Small intestine (tissue), 7 donors: ENCODE data around the gene DNHD1. TPM values are rescaled to one million over a fixed set of nuclear protein-coding genes. Genes with fewer than 3 reads are reported as not detected.

ENCODE experiments used
- DNase-seq, 2 donors: peaks; one replicate each; pipeline versions ENCODE4 v3.0.0 to v3.0.0-alpha.2; 2013
- FAIRE-seq: peaks from 2 replicates; lab custom pipeline; 2012; peaks lifted over from hg19 to GRCh38; lab: Jason Lieb, UNC
- H3K27ac ChIP-seq, 3 donors: one replicate each; pipeline ENCODE4 v1.5.1; 2013; ENCODE audit warnings: low read length in 2 of 3, mild to moderate bottlenecking in 2 of 3, control low read depth in 1 of 3, inconsistent platforms in 1 of 3, low read depth in 1 of 3, moderate library complexity in 1 of 3
- H3K27me3 ChIP-seq, 3 donors: one replicate each; pipeline ENCODE4 v1.6.1; 2013; ENCODE audit warnings: low read length in 3 of 3, inconsistent platforms in 1 of 3; ENCODE audit not compliant: control insufficient read depth in 3 of 3, insufficient read depth in 3 of 3
- H3K36me3 ChIP-seq, 3 donors: one replicate each; pipeline ENCODE4 v1.6.1; 2013; ENCODE audit warnings: low read length in 3 of 3, inconsistent platforms in 1 of 3, low read depth in 1 of 3, mild to moderate bottlenecking in 1 of 3, moderate library complexity in 1 of 3; ENCODE audit not compliant: control insufficient read depth in 3 of 3, insufficient read depth in 2 of 3
- H3K4me1 ChIP-seq, 3 donors: one replicate each; pipeline ENCODE4 v1.6.1; 2013; ENCODE audit warnings: low read length in 2 of 3, inconsistent platforms in 1 of 3, low read depth in 1 of 3, mild to moderate bottlenecking in 1 of 3, moderate library complexity in 1 of 3; ENCODE audit not compliant: control insufficient read depth in 3 of 3, insufficient read depth in 2 of 3
- H3K4me3 ChIP-seq, 3 donors: one replicate each; pipeline ENCODE4 v1.5.1; 2013; ENCODE audit warnings: low read length in 3 of 3, control low read depth in 1 of 3, inconsistent platforms in 1 of 3, low read depth in 1 of 3, mild to moderate bottlenecking in 1 of 3, moderate library complexity in 1 of 3
- H3K9me3 ChIP-seq, 2 donors: one replicate each; pipeline ENCODE4 v1.6.1; 2013; ENCODE audit warnings: low read depth in 1 of 2, low read length in 1 of 2; ENCODE audit not compliant: control insufficient read depth in 2 of 2, insufficient read depth in 1 of 2
- WGBS, 3 donors: extraction: QIAGEN DNeasy Blood & Tissue Kit; methylation state at CpG; one replicate each; pipeline ENCODE4 v1.1.7; 2013; 5-methylcytosine and 5-hydroxymethylcytosine counted together
- polyA plus RNA-seq, 4 donors: library from polyadenylated mRNA; stranded (reverse) in 3 of 4; unstranded in 1 of 4; fragments of 200-250 nt in 3 of 4; fragments of 120-200 nt in 1 of 4; gene quantifications; one replicate each; pipeline versions ENCODE4 v1.2.1 to v1.2.3, GENCODE V29; 2013
- donor health status: healthy with polysubstance abuse.
- donor health status: control.
- donor health status: control.
- donor health status: Bipolar disorder and iron deficiency.
- donor health status: healthy.

DNHD1 gene
- polyA plus RNA-seq, 4 donors, result 4.0 to 10.5 (median 9.0) TPM

- FAIRE-seq, result no peak
- Histone ChIP-seq H3K27ac (no peak overlapping the region), H3K4me1 (no peaks in the 10 kb centered on the region), H3K9me3 (no peaks in the 10 kb centered on the region), H3K36me3 (peaks cover 0 to 15% (median 0%) of the 10 kb centered on the region in 3 donors), H3K27me3 (no peaks in the 10 kb centered on the region), H3K4me3 (no peak overlapping the region)
- no peak for DNase-seq
- WGBS, 3 donors, result 81 to 90% (median 85%) methylated on average over 10 of the region's 10 CpGs
Measured at GRCh38 chr11:6563667-6564066, 66.6 kb downstream of the DNHD1 start.

- no peaks in the 10 kb centered on the region for H3K9me3 ChIP-seq
- no peaks in the 10 kb centered on the region for H3K4me1 ChIP-seq
- DNase-seq (no peak), FAIRE-seq (no peak)
- 64 to 79% (median 77%) methylated on average over 2 of the region's 2 CpGs for WGBS, 3 donors
- H3K27ac ChIP-seq, result no peak overlapping the region
- no peak overlapping the region for H3K4me3 ChIP-seq
- H3K36me3 ChIP-seq, result peaks cover 0 to 17% (median 0%) of the 10 kb centered on the region in 3 donors
- H3K27me3 ChIP-seq, result no peaks in the 10 kb centered on the region
Measured at GRCh38 chr11:6565325-6565724, 68.2 kb downstream of the DNHD1 start.

GRCh38 chr11:6565988-6566703 lies 69.1 kb downstream of the DNHD1 start:
- Histone ChIP-seq H3K9me3 (no peaks in the 10 kb centered on the region), H3K4me1 (no peaks in the 10 kb centered on the region), H3K27me3 (peaks cover 0 to 6% (median 0%) of the 10 kb centered on the region in 3 donors), H3K27ac (no peak overlapping the region), H3K4me3 (no peak overlapping the region), H3K36me3 (peaks cover 0 to 22% (median 0%) of the 10 kb centered on the region in 3 donors)
- WGBS, 3 donors, result 86 to 96% (median 91%) methylated on average over 5 of the region's 5 CpGs
- DNase-seq (no peak), FAIRE-seq (no peak)

GRCh38 chr11:6566704-6567370 lies 69.8 kb downstream of the DNHD1 start:
- peaks cover 0 to 12% (median 0%) of the 10 kb centered on the region in 3 donors for H3K27me3 ChIP-seq
- H3K4me1 ChIP-seq, result no peaks in the 10 kb centered on the region
- DNase-seq (no peak), FAIRE-seq (no peak)
- WGBS, 3 donors, result 88 to 93% (median 89%) methylated on average over 13 of the region's 13 CpGs
- H3K4me3 ChIP-seq, result no peak overlapping the region
- no peak overlapping the region for H3K27ac ChIP-seq
- H3K36me3 ChIP-seq, result peaks cover 0 to 24% (median 0%) of the 10 kb centered on the region in 3 donors
- H3K9me3 ChIP-seq, result no peaks in the 10 kb centered on the region

- FAIRE-seq, result no peak
Measured at GRCh38 chr11:6567371-6567745, 70.3 kb downstream of the DNHD1 start.

GRCh38 chr11:6568191-6568918 lies 71.3 kb downstream of the DNHD1 start:
- whole genome bisulfite sequencing, 3 donors, result 76 to 88% (median 87%) methylated on average over 4 of the region's 4 CpGs
- Histone ChIP-seq H3K27ac (no peak overlapping the region), H3K9me3 (no peaks in the 10 kb centered on the region), H3K36me3 (peaks cover 0 to 18% (median 0%) of the 10 kb centered on the region in 3 donors), H3K4me1 (no peaks in the 10 kb centered on the region), H3K4me3 (no peak overlapping the region), H3K27me3 (peaks cover 0 to 12% (median 0%) of the 10 kb centered on the region in 3 donors)
- FAIRE-seq (no peak), DNase-seq (peak; percentile 24 to 25)

More at GRCh38 chr11:6567371-6567745, 70.3 kb downstream of the DNHD1 start:
- Histone ChIP-seq H3K4me3 (no peak overlapping the region), H3K27me3 (peaks cover 0 to 12% (median 0%) of the 10 kb centered on the region in 3 donors), H3K9me3 (no peaks in the 10 kb centered on the region), H3K27ac (no peak overlapping the region), H3K36me3 (peaks cover 0 to 24% (median 0%) of the 10 kb centered on the region in 3 donors), H3K4me1 (no peaks in the 10 kb centered on the region)
- 95 to 97% (median 96%) methylated on average over 7 of the region's 7 CpGs for WGBS, 3 donors
- DNase-seq, result no peak

- no peak overlapping the region for H3K27ac ChIP-seq
- H3K36me3 ChIP-seq, result peaks cover 0 to 13% (median 0%) of the 10 kb centered on the region in 3 donors
- no peaks in the 10 kb centered on the region for H3K4me1 ChIP-seq
- H3K27me3 ChIP-seq, result peaks cover 0 to 12% (median 0%) of the 10 kb centered on the region in 3 donors
- FAIRE-seq (no peak), DNase-seq (no peak)
- H3K9me3 ChIP-seq, result no peaks in the 10 kb centered on the region
- 82 to 90% (median 88%) methylated on average over 5 of the region's 5 CpGs for WGBS, 3 donors
- no peak overlapping the region for H3K4me3 ChIP-seq
Measured at GRCh38 chr11:6569706-6570105, 72.6 kb downstream of the DNHD1 start.
